ENCODE results near the gene FRS2.

Gene FRS2

GRCh38 chr12:69588527-69588926 lies 118.3 kb downstream of the FRS2 start:
- no peak overlapping the region for H3K27ac ChIP-seq
- ChIA-PET CTCF (no interaction called here), POLR2A (ENCODE audit: low non-redundant PET) (no interaction called here)
- no peak for TF ChIP-seq CTCF (conservative IDR thresholded peaks at IDR 0.05; ENCODE audit: low read depth)
- DNase-seq (ENCODE audit: low spot score) = no peak

GRCh38 chr12:69589082-69589481 lies 118.9 kb downstream of the FRS2 start:
- no peak for DNase-seq (ENCODE audit: low spot score)
- ChIA-PET POLR2A (ENCODE audit: low non-redundant PET) (no interaction called here), CTCF (no interaction called here)
- H3K27ac ChIP-seq = no peak overlapping the region
- TF ChIP-seq CTCF (conservative IDR thresholded peaks at IDR 0.05; ENCODE audit: low read depth) = no peak

GRCh38 chr12:69595689-69596088 lies 125.5 kb downstream of the FRS2 start:
- H3K27ac ChIP-seq = no peak overlapping the region
- ChIA-PET POLR2A (ENCODE audit: low non-redundant PET) (no interaction called here), CTCF (interaction anchor here (0.6 kb wide), 1 partner anchor 129 kb away, joined by 3 read pairs; no protein-coding TSS in a partner anchor)
- no peak for TF ChIP-seq CTCF (conservative IDR thresholded peaks at IDR 0.05; ENCODE audit: low read depth)
- DNase-seq (ENCODE audit: low spot score) = no peak

GRCh38 chr12:69598174-69598753 lies 128.1 kb downstream of the FRS2 start:
- ChIA-PET POLR2A (ENCODE audit: low non-redundant PET) (no interaction called here), CTCF (no interaction called here)
- TF ChIP-seq CTCF (conservative IDR thresholded peaks at IDR 0.05; ENCODE audit: low read depth) = no peak
- H3K27ac ChIP-seq = no peak overlapping the region
- no peak for DNase-seq (ENCODE audit: low spot score)

- ChIA-PET CTCF (interaction anchor here (0.6 to 1.2 kb wide), 4 partner anchors 9 to 1127 kb away, joined by 3 to 5 read pairs (median 4); no protein-coding TSS in a partner anchor), POLR2A (ENCODE audit: low non-redundant PET) (no interaction called here)
- no peak for DNase-seq (ENCODE audit: low spot score)
- no peak overlapping the region for H3K27ac ChIP-seq
- TF ChIP-seq CTCF (conservative IDR thresholded peaks at IDR 0.05; ENCODE audit: low read depth) = no peak
These were observed 130.6 kb downstream of the FRS2 start for GRCh38 chr12:69600804-69601203.

- TF ChIP-seq CTCF (conservative IDR thresholded peaks at IDR 0.05; ENCODE audit: low read depth) = no peak
- CTCF ChIA-PET = no interaction called here
- POLR2A ChIA-PET (ENCODE audit: low non-redundant PET) = no interaction called here
These were observed 131.9 kb downstream of the FRS2 start for GRCh38 chr12:69601962-69602685.

More at GRCh38 chr12:69601962-69602685, 131.9 kb downstream of the FRS2 start:
- H3K27ac ChIP-seq = no peak overlapping the region
- no peak for DNase-seq (ENCODE audit: low spot score)

Data from RWPE1 (cell line).